A673 (cell line): ENCODE measurements around the gene IPO7.

Experiments used
- EZH2 ChIP-seq: fragments of 200-600 bp; sonication (generic); IDR thresholded peaks from 2 replicates; pipeline ENCODE4 v1.6.1; 2017; ENCODE audit warnings: borderline replicate concordance, low read depth, mild to moderate bottlenecking, mixed read lengths, antibody characterized with exemption, low read length; ENCODE audit not compliant: poor library complexity, severe bottlenecking
- TF ChIP-seq, protein P1 (sequence below): fragments of 300-800, 200-600 bp; sonication (generic); conservative IDR thresholded peaks from 2 replicates; pipeline ENCODE4 v1.5.1; 2017; ENCODE audit warnings: low read depth, mild to moderate bottlenecking, antibody characterized with exemption, low read length, moderate library complexity, mixed read lengths

DNA sequence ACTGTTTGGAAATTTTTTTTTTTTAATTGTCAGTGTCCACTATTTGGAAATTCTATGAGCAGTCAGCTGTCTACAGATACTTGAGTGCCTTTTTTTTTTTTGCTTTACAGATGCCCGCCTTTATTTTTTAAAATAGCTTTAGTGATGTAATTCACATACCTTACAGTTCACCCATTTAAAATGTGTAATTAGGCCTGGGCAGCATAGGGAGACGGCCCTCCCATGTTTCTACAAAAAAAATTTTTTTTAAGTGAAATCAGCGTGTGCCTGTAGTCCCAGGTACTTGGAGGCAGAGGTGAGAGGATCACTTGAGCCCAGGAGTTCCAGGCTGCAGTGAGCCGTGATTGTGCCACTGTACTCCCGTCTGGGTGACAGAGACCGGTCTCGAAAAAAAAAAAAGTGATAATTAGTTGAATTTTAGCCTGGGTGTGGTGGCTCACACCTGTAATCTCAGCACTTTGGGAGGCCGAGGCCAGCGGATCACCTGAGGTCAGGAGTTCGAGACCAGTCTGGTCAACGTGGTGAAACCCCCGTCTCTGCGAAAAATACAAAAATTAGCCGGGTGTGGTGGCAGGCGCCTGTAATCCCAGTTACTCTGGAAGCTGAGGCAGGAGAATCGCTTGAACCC, 77.8 kb downstream of the IPO7 start:
- TF ChIP-seq, protein P1, sequence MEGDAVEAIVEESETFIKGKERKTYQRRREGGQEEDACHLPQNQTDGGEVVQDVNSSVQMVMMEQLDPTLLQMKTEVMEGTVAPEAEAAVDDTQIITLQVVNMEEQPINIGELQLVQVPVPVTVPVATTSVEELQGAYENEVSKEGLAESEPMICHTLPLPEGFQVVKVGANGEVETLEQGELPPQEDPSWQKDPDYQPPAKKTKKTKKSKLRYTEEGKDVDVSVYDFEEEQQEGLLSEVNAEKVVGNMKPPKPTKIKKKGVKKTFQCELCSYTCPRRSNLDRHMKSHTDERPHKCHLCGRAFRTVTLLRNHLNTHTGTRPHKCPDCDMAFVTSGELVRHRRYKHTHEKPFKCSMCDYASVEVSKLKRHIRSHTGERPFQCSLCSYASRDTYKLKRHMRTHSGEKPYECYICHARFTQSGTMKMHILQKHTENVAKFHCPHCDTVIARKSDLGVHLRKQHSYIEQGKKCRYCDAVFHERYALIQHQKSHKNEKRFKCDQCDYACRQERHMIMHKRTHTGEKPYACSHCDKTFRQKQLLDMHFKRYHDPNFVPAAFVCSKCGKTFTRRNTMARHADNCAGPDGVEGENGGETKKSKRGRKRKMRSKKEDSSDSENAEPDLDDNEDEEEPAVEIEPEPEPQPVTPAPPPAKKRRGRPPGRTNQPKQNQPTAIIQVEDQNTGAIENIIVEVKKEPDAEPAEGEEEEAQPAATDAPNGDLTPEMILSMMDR: no peak
- TF ChIP-seq EZH2: no peak
